ENCODE measurements around the gene PPP1CA.

- TF ChIP-seq, protein P1, sequence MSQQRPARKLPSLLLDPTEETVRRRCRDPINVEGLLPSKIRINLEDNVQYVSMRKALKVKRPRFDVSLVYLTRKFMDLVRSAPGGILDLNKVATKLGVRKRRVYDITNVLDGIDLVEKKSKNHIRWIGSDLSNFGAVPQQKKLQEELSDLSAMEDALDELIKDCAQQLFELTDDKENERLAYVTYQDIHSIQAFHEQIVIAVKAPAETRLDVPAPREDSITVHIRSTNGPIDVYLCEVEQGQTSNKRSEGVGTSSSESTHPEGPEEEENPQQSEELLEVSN (IDR thresholded peaks at IDR 0.05; ENCODE audit: borderline replicate concordance, low read depth): no peak
- TF ChIP-seq PHF8 (IDR thresholded peaks at IDR 0.05; ENCODE audit: borderline replicate concordance, low read depth): no peak
- TF ChIP-seq MAZ (IDR thresholded peaks at IDR 0.05; ENCODE audit: borderline replicate concordance, low read depth, low read length): no peak
- no peak for TF ChIP-seq MAX (IDR thresholded peaks at IDR 0.05)
- no peak for TF ChIP-seq ZC3H11A (IDR thresholded peaks at IDR 0.05)
- TF ChIP-seq CTCF (IDR thresholded peaks at IDR 0.05): no peak
- TF ChIP-seq POLR2A (IDR thresholded peaks at IDR 0.05; ENCODE audit: low read length): no peak
- no peak for TF ChIP-seq RFX5 (IDR thresholded peaks at IDR 0.05)
- TF ChIP-seq RAD21 (conservative IDR thresholded peaks at IDR 0.05 in 1 of 2, IDR thresholded peaks at IDR 0.05 in 1 of 2): no peak
- no peak for TF ChIP-seq RNF2 (IDR thresholded peaks at IDR 0.05; ENCODE audit: borderline replicate concordance, low read depth)
- TF ChIP-seq CEBPB (IDR thresholded peaks at IDR 0.05): no peak
- TF ChIP-seq FOSL2 (IDR thresholded peaks at IDR 0.05): no peak
- TF ChIP-seq FOSL2 (CRISPR knock-in tag; IDR thresholded peaks at IDR 0.05): no peak
- no peak for TF ChIP-seq HES2 (IDR thresholded peaks at IDR 0.05)
- no peak for TF ChIP-seq ELK1 (IDR thresholded peaks at IDR 0.05; ENCODE audit: low read depth, low read length)
These were observed 8.2 kb upstream of the PPP1CA start for GRCh38 chr11:67409781-67410368.
